ACC112 (cell line): ENCODE data around the gene INTS6L.
"Not testable (repeated sequence)": the region's sequence is repeated elsewhere in the genome, so short reads cannot be mapped to it uniquely, and the experiment has no call there.

ENCODE experiments used
- H2AFZ ChIP-seq: fragments of 200-600 bp; sonication (generic); one replicate; pipeline ENCODE4 v1.6.0; 2017; ENCODE audit warnings: antibody characterized with exemption, low read length; ENCODE audit not compliant: unreplicated experiment
- H3K27ac ChIP-seq: fragments of 200-600 bp; sonication (generic); 2 replicates; pipeline ENCODE4 v1.5.1; 2014; ENCODE audit warnings: low read depth, mild to moderate bottlenecking, antibody characterized with exemption, low read length, moderate library complexity
- H3K27me3 ChIP-seq: fragments of 200-600 bp; sonication (generic); 2 replicates; pipeline ENCODE4 v1.6.1; 2014; ENCODE audit warnings: mild to moderate bottlenecking, antibody characterized with exemption, low read length, moderate library complexity, mixed read lengths; ENCODE audit not compliant: insufficient read depth
- H3K36me3 ChIP-seq: fragments of 200-600 bp; sonication (generic); 2 replicates; pipeline ENCODE4 v1.6.1; 2016; ENCODE audit warnings: mild to moderate bottlenecking, antibody characterized with exemption, low read length, moderate library complexity, mixed read lengths; ENCODE audit not compliant: insufficient read depth
- H3K4me1 ChIP-seq: fragments of 200-600 bp; sonication (generic); one replicate; pipeline ENCODE4 v1.6.1; 2016; ENCODE audit warnings: low read length, mixed read lengths; ENCODE audit not compliant: insufficient read depth, unreplicated experiment, control insufficient read depth
- H3K4me3 ChIP-seq: fragments of 200-600 bp; sonication (generic); 2 replicates; pipeline ENCODE4 v1.5.1; 2014; ENCODE audit warnings: mild to moderate bottlenecking, low read depth, low read length
- H3K79me2 ChIP-seq: fragments of 200-600 bp; sonication (generic); one replicate; pipeline ENCODE4 v1.6.0; 2016; ENCODE audit warnings: low read length; ENCODE audit not compliant: control insufficient read depth, unreplicated experiment, insufficient read depth

INTS6L gene

GRCh38 chrX:135544338-135544948 lies 24.0 kb downstream of the INTS6L start:
- Histone ChIP-seq H3K36me3 (no peaks in the 10 kb centered on the region), H3K4me1 (no peaks in the 10 kb centered on the region), H3K27me3 (no peaks in the 10 kb centered on the region), H3K79me2 (no peaks in the 10 kb centered on the region), H3K27ac (no peak overlapping the region), H2AFZ (no peak overlapping the region), H3K4me3 (no peak overlapping the region)

GRCh38 chrX:135547767-135548166 lies 27.3 kb downstream of the INTS6L start:
- no peaks in the 10 kb centered on the region for H3K27me3 ChIP-seq
- no peak overlapping the region for H3K4me3 ChIP-seq
- H3K27ac ChIP-seq, result no peak overlapping the region
- no peak overlapping the region for H2AFZ ChIP-seq
- H3K4me1 ChIP-seq, result no peaks in the 10 kb centered on the region
- no peaks in the 10 kb centered on the region for H3K36me3 ChIP-seq
- no peaks in the 10 kb centered on the region for H3K79me2 ChIP-seq

GRCh38 chrX:135549519-135549918 lies 29.1 kb downstream of the INTS6L start:
- Histone ChIP-seq H2AFZ (no peak overlapping the region), H3K36me3 (no peaks in the 10 kb centered on the region), H3K4me1 (no peaks in the 10 kb centered on the region), H3K27ac (no peak overlapping the region), H3K27me3 (no peaks in the 10 kb centered on the region), H3K4me3 (no peak overlapping the region), H3K79me2 (no peaks in the 10 kb centered on the region)

- no peak overlapping the region for H3K4me3 ChIP-seq
- H3K79me2 ChIP-seq, result no peaks in the 10 kb centered on the region
- H3K36me3 ChIP-seq, result no peaks in the 10 kb centered on the region
- H2AFZ ChIP-seq, result no peak overlapping the region
- H3K4me1 ChIP-seq, result no peaks in the 10 kb centered on the region
- no peak overlapping the region for H3K27ac ChIP-seq
- no peaks in the 10 kb centered on the region for H3K27me3 ChIP-seq
Measured at GRCh38 chrX:135556055-135556454, 35.6 kb downstream of the INTS6L start.

- Histone ChIP-seq H3K79me2 (no peaks in the 10 kb centered on the region), H3K4me3 (no peak overlapping the region), H3K36me3 (no peaks in the 10 kb centered on the region), H3K27ac (no peak overlapping the region), H3K27me3 (no peaks in the 10 kb centered on the region), H3K4me1 (no peaks in the 10 kb centered on the region), H2AFZ (no peak overlapping the region)
Measured at GRCh38 chrX:135557344-135557743, 36.9 kb downstream of the INTS6L start.

- no peak overlapping the region for H3K4me3 ChIP-seq
- no peak overlapping the region for H3K27ac ChIP-seq
- H3K27me3 ChIP-seq, result no peaks in the 10 kb centered on the region
- no peak overlapping the region for H2AFZ ChIP-seq
- no peaks in the 10 kb centered on the region for H3K4me1 ChIP-seq
- H3K79me2 ChIP-seq, result no peaks in the 10 kb centered on the region
- no peaks in the 10 kb centered on the region for H3K36me3 ChIP-seq
Measured at GRCh38 chrX:135572436-135572835, 52.0 kb downstream of the INTS6L start.

GRCh38 chrX:135581496-135581895 lies 61.0 kb downstream of the INTS6L start:
- Histone ChIP-seq H3K36me3 (no peaks in the 10 kb centered on the region), H2AFZ (no peak overlapping the region), H3K4me1 (no peaks in the 10 kb centered on the region), H3K27ac (no peak overlapping the region), H3K79me2 (no peaks in the 10 kb centered on the region), H3K4me3 (no peak overlapping the region), H3K27me3 (no peaks in the 10 kb centered on the region)

- Histone ChIP-seq H3K4me3 (no peak overlapping the region), H3K27ac (no peak overlapping the region), H2AFZ (no peak overlapping the region), H3K79me2 (no peaks in the 10 kb centered on the region), H3K36me3 (no peaks in the 10 kb centered on the region), H3K4me1 (no peaks in the 10 kb centered on the region), H3K27me3 (0 out of 2 replicates have a peak, but pooled peaks cover 2% of the 10 kb centered on the region)
Measured at GRCh38 chrX:135585153-135585552, 64.7 kb downstream of the INTS6L start.

GRCh38 chrX:135591871-135592270 lies 71.4 kb downstream of the INTS6L start:
- Histone ChIP-seq H3K4me3 (no peak overlapping the region), H3K27ac (no peak overlapping the region), H3K36me3 (no peaks in the 10 kb centered on the region), H3K27me3 (peaks cover 7% of the 10 kb centered on the region; the same call in 1 of the 2 replicates), H2AFZ (no peak overlapping the region), H3K79me2 (no peaks in the 10 kb centered on the region), H3K4me1 (no peaks in the 10 kb centered on the region)

GRCh38 chrX:135594049-135594448 lies 73.6 kb downstream of the INTS6L start:
- not testable (repeated sequence) for H3K4me3 ChIP-seq, H3K36me3 ChIP-seq, H3K79me2 ChIP-seq

GRCh38 chrX:135594453-135594852 lies 74.0 kb downstream of the INTS6L start:
- H3K27ac ChIP-seq, H3K79me2 ChIP-seq, H3K4me3 ChIP-seq, H3K4me1 ChIP-seq, H3K27me3 ChIP-seq, H3K36me3 ChIP-seq, H2AFZ ChIP-seq: not testable (repeated sequence)

More at GRCh38 chrX:135594049-135594448, 73.6 kb downstream of the INTS6L start:
- not testable (repeated sequence) for H3K4me1 ChIP-seq, H3K27ac ChIP-seq, H2AFZ ChIP-seq, H3K27me3 ChIP-seq
